ENCODE data around the gene LRFN3. TPM values are rescaled to one million over a fixed set of nuclear protein-coding genes. Genes with fewer than 3 reads are reported as not detected.

Gene LRFN3
- total and polyA plus RNA-seq, 2 of the 4 experiments (the other 2 are of a cell fraction), result 0.36 to 4.8 TPM

DNA sequence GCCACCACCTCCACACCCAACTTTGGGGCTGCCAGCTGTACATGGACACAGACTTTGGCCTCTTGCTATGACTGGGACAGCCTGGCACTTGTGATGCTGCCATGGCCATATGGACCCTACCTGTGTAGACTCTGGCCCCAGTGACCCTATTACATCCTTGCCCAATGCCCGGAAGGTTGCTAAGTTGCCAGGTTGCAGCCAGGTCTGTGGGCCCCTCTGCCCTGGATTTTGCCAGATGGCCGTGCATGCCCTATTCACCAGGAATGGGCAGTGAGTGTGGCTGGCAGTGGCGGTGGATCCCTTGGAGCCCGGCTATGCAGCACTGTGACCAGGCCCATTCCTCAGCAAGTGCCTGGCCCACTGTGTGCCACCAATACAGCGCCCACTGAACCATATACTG is 49.9 kb downstream of the LRFN3 start:
- in situ Hi-C loops (cut with MboI; ENCODE audit: low sequenced_read_pairs), result no loop called here
- POLR2A ChIA-PET (ENCODE audit: unreplicated experiment), result no interaction called here
- H3K9me1 ChIP-seq (ENCODE audit: insufficient read depth, low read length), result no peaks in the 10 kb centered on the region

More for the DNA sequence above, 49.9 kb downstream of the LRFN3 start:
- Histone ChIP-seq H3K9me3 (ENCODE audit: control insufficient read depth, insufficient read depth, low read length) (peaks cover 5% of the 10 kb centered on the region), H3K27ac (ENCODE audit: insufficient read depth, low read length) (no peak overlapping the region), H3K79me1 (ENCODE audit: low read depth in 1 of 2, low read length in 2 of 2) (no peaks in the 10 kb centered on the region), H2AFZ (replicated peaks; ENCODE audit: low read length, poor library complexity) (no peak overlapping the region), H2BK20ac (ENCODE audit: low read depth, low read length) (no peak overlapping the region), H2AK5ac (ENCODE audit: low read depth, low read length) (no peak overlapping the region), H4K91ac (ENCODE audit: insufficient read depth, low read depth, low read length) (no peak overlapping the region), H3K23ac (ENCODE audit: low read depth, low read length) (no peak overlapping the region), H4K5ac (ENCODE audit: low read depth, low read length) (no peak overlapping the region), H3K36me3 (ENCODE audit: control insufficient read depth, insufficient read depth, low read length) (no peaks in the 10 kb centered on the region), H3K27me3 (ENCODE audit: control insufficient read depth, insufficient read depth, low read length) (peaks cover 31% of the 10 kb centered on the region), H4K8ac (ENCODE audit: low read depth in 2 of 2, low read length in 2 of 2) (no peak overlapping the region), H2BK5ac (ENCODE audit: low read depth, low read length, poor library complexity, severe bottlenecking) (no peak overlapping the region), H3K18ac (ENCODE audit: low read depth, low read length) (no peak overlapping the region), H4K20me1 (ENCODE audit: insufficient read depth, low read length) (no peaks in the 10 kb centered on the region; the same call in 1 of the 2 replicates), H3K14ac (replicated peaks; ENCODE audit: low read depth, low read length) (no peak overlapping the region), H3K4me2 (ENCODE audit: low read depth, low read length) (no peak overlapping the region), H3K4me1 (ENCODE audit: control insufficient read depth, insufficient read depth, low read length) (no peaks in the 10 kb centered on the region), H3K4me3 (ENCODE audit: insufficient read depth, low read depth, low read length) (no peak overlapping the region), H3K9ac (ENCODE audit: low read depth, low read length) (no peak overlapping the region), H2BK120ac (ENCODE audit: low read depth, low read length) (no peak overlapping the region), H2AK9ac (replicated peaks; ENCODE audit: low read depth, low read length, poor library complexity) (no peak overlapping the region), H3K4ac (ENCODE audit: low read depth, low read length) (no peak overlapping the region), H3K56ac (ENCODE audit: extremely low read depth, insufficient read depth, low read length) (no peak overlapping the region), H2BK15ac (ENCODE audit: low read depth, low read length) (no peak overlapping the region)
- DNase-seq (no peak), ATAC-seq (ENCODE audit: low read depth) (no peak)
- CTCF ChIA-PET, result interaction anchor here (0.7 kb wide), 1 partner anchor 120 kb away, joined by 3 read pairs; no protein-coding TSS in a partner anchor
- WGBS, 2 experiments (ENCODE audit: extremely low coverage in 2 of 2, insufficient read length in 1 of 2), result no CpG with 5 or more reads among the region's 5 CpGs
- BruUV-seq (replicated peaks), result no TSS peak
- dilution Hi-C loops (cut with HindIII; ENCODE audit: low sequenced_read_pairs, unreplicated experiment), result no loop called here
- intact Hi-C loops (cut with micrococcal nuclease), result no loop called here
- TF ChIP-seq MAZ (IDR thresholded peaks at IDR 0.05; ENCODE audit: borderline replicate concordance, low read depth, low read length), result no peak
